ENCODE data around the gene FAHD2A. TPM values are rescaled to one million over a fixed set of nuclear protein-coding genes. Genes with fewer than 3 reads are reported as not detected.

Gene FAHD2A
- total and polyA plus RNA-seq, 2 of the 8 experiments (the other 6 are each of a cell fraction or from before 2014, with no cell fraction given), result 24.2 to 26.7 TPM

DNA sequence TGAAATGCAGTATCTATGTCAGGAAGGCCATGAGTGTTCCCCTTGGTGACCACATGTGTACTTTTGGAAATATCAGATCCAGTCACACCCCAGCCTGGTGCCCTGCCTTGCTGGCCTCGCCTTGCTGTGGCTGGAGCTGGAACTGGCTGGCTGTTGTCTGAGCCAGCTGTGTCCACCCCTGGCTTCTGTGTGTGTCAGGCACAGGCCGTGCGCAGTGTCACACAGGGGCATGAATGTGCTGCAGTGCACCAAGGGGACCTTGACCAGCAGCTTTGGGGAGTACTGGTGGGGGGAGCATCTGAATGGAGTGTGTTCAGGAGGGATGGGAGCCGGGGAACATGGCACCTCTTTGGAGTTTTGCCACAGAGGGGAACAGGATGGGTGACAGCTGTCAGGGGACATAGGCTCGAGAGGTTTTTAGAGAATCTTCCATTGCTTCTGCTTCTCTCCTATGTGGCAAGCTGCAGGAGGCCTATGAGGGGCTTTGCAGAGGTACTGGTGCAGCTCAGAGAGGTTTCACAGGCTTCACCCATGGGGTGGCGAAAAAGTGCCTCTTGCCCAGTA, 44.7 kb upstream of the FAHD2A start:
- H2BK120ac ChIP-seq (replicated peaks; ENCODE audit: low read depth, low read length), result no peak overlapping the region
- FAIRE-seq, result no peak
- H3K23me2 ChIP-seq (ENCODE audit: low read depth, low read length), result no peaks in the 10 kb centered on the region
- peaks cover 53 to 85% of the 10 kb centered on the region in 2 experiments for H3K9me3 ChIP-seq (ENCODE audit: insufficient read depth in 2 of 2, low read depth in 1 of 2, low read length in 1 of 2)
- H3K79me1 ChIP-seq (ENCODE audit: low read depth, low read length), result no peaks in the 10 kb centered on the region
- CTCF ChIA-PET (ENCODE audit: partially characterized antibody), result no interaction called here
- no peak overlapping the region for H3K4ac ChIP-seq (replicated peaks; ENCODE audit: insufficient read length, low read depth, low read length)
- peaks cover 0 to 2% (median 0%) of the 10 kb centered on the region in 4 experiments; a peak in 2 of 7 replicates for H3K27me3 ChIP-seq (replicated peaks in 1 of 4; ENCODE audit: control insufficient read depth in 3 of 4, extremely low read depth in 1 of 4, insufficient read depth in 3 of 4, low read length in 3 of 4)
- H2BK5ac ChIP-seq (ENCODE audit: low read depth, low read length), result no peak overlapping the region
- H3K9ac ChIP-seq (replicated peaks in 1 of 4; ENCODE audit: extremely low read depth in 1 of 4, low read depth in 3 of 4, low read length in 3 of 4), result no peak overlapping the region
- POLR2A ChIA-PET (ENCODE audit: partially characterized antibody), result no interaction called here
- H3K36me3 ChIP-seq (ENCODE audit: control insufficient read depth in 2 of 4, insufficient read depth in 4 of 4, low read length in 3 of 4), result no peaks in the 10 kb centered on the region
- H3K27ac ChIP-seq (ENCODE audit: low read depth, low read length), result no peak overlapping the region
- H4K8ac ChIP-seq (ENCODE audit: extremely low read depth, insufficient read depth, low read length), result no peak overlapping the region
- H2AK5ac ChIP-seq (ENCODE audit: low read depth, low read length), result no peak overlapping the region
- no peaks in the 10 kb centered on the region for H3K79me2 ChIP-seq (ENCODE audit: control insufficient read depth in 1 of 2, insufficient read depth in 2 of 2, low read length in 2 of 2)
- H3K14ac ChIP-seq (ENCODE audit: insufficient read length), result no peak overlapping the region
- H2BK12ac ChIP-seq (ENCODE audit: low read depth, low read length), result no peak overlapping the region
- H4K91ac ChIP-seq (replicated peaks; ENCODE audit: insufficient read length, low read length), result no peak overlapping the region
- no peaks in the 10 kb centered on the region for H3K4me1 ChIP-seq (replicated peaks in 1 of 4; ENCODE audit: control insufficient read depth in 3 of 4, insufficient read depth in 4 of 4, low read length in 3 of 4)
- TF ChIP-seq CEBPB (IDR thresholded peaks at IDR 0.05; ENCODE audit: low read depth, low read length) (no peak), KDM1A (IDR thresholded peaks at IDR 0.05; ENCODE audit: borderline replicate concordance, low read length) (no peak), ZNF274 (IDR thresholded peaks at IDR 0.05; ENCODE audit: borderline replicate concordance, extremely low read depth, low read length) (no peak)
- 71% methylated on average over 6 of the region's 6 CpGs; no CpG with 5 or more reads in 1 of the 2 experiments for WGBS, 2 experiments (ENCODE audit: extremely low coverage in 1 of 2, insufficient coverage in 1 of 2, insufficient read length in 1 of 2, insufficient replicate concordance in 2 of 2, low coverage in 1 of 2, low lambda C conversion rate in 2 of 2, missing lambda C conversion rate in 1 of 2)
- H3K4me3 ChIP-seq (ENCODE audit: extremely low read depth in 1 of 4, insufficient read depth in 2 of 4, low read depth in 3 of 4, low read length in 4 of 4), result no peak overlapping the region
- no peaks in the 10 kb centered on the region for H4K20me1 ChIP-seq (replicated peaks in 1 of 2; ENCODE audit: control insufficient read depth in 1 of 2, insufficient read depth in 2 of 2, low read length in 2 of 2)
- no peak for DNase-seq (ENCODE audit: low read depth in 1 of 2, low spot score in 2 of 2)
- no peak overlapping the region for H3K18ac ChIP-seq (ENCODE audit: extremely low read depth, low read length)
- no peak overlapping the region for H2BK20ac ChIP-seq (ENCODE audit: low read length)
- H4K5ac ChIP-seq (ENCODE audit: insufficient read length, low read depth, low read length), result no peak overlapping the region
- H3K4me2 ChIP-seq (ENCODE audit: insufficient read depth in 1 of 2, low read depth in 2 of 2, low read length in 2 of 2), result no peak overlapping the region
- H2AFZ ChIP-seq (ENCODE audit: low read length), result no peak overlapping the region
- H3K56ac ChIP-seq (replicated peaks; ENCODE audit: insufficient read length, low read depth, low read length), result no peak overlapping the region
- H3K23ac ChIP-seq (ENCODE audit: insufficient read length), result no peak overlapping the region
- H2BK15ac ChIP-seq (ENCODE audit: low read length), result no peak overlapping the region
